CD4-positive, alpha-beta T cell (primary cell): Measurements from ENCODE around the gene IER2. TPM values are rescaled to one million over a fixed set of nuclear protein-coding genes. Genes with fewer than 3 reads are reported as not detected.

ENCODE experiments used
- ATAC-seq: fragments of 200-7000 bp; cut with Tn5 transposase; one replicate; pipeline ENCODE4 v1.10.0; 2022; ENCODE audit warnings: mild to moderate bottlenecking; ENCODE audit not compliant: poor library complexity
- CTCF ChIA-PET: fragments of 350-600 bp; sonication (Branson Sonifier 250); formaldehyde crosslinking; loops from one replicate; lab custom pipeline; 2021; ENCODE audit warnings: antibody characterized with exemption, inconsistent platforms; lab: Charles Lee
- POLR2A ChIA-PET: fragments of 350-600 bp; sonication (Branson Sonifier 250); formaldehyde crosslinking; loops from one replicate; lab custom pipeline; 2021; ENCODE audit warnings: antibody characterized with exemption, inconsistent platforms; lab: Charles Lee
- DNase-seq, 14 experiments: peaks; one replicate each; pipeline ENCODE4 v3.0.0-alpha.2; 2013 to 2020; ENCODE audit warnings: mixed read lengths in 2 of 14
- H3K27ac ChIP-seq, 2 donors: one replicate each; pipeline versions ENCODE4 v1.5.1 to v1.7.0; 2013; ENCODE audit warnings: low read length in 2 of 2, low read depth in 1 of 2, mild to moderate bottlenecking in 1 of 2
- H3K27me3 ChIP-seq, 2 experiments: 1 replicate in 1 of 2; 2 replicates in 1 of 2; pipeline versions ENCODE4 v1.6.1 to v1.7.0; 2013; ENCODE audit warnings: low read length in 2 of 2, control low read depth in 1 of 2, mild to moderate bottlenecking in 1 of 2, moderate library complexity in 1 of 2; ENCODE audit not compliant: insufficient read depth in 2 of 2, control insufficient read depth in 1 of 2
- H3K36me3 ChIP-seq: one replicate; pipeline ENCODE4 v1.6.1; 2013; ENCODE audit warnings: low read length, control low read depth; ENCODE audit not compliant: insufficient read depth
- H3K4me1 ChIP-seq: one replicate; pipeline ENCODE4 v1.6.1; 2013; ENCODE audit warnings: low read length, control low read depth; ENCODE audit not compliant: insufficient read depth
- H3K4me3 ChIP-seq: one replicate; pipeline ENCODE4 v1.5.1; 2013; ENCODE audit warnings: mild to moderate bottlenecking, low read length, moderate library complexity
- H3K9me3 ChIP-seq, 2 experiments: 1 replicate in 1 of 2; 2 replicates in 1 of 2; pipeline versions ENCODE4 v1.6.1 to v1.7.0; 2013; ENCODE audit warnings: low read length in 2 of 2, mild to moderate bottlenecking in 2 of 2, control low read depth in 1 of 2, moderate library complexity in 1 of 2; ENCODE audit not compliant: control insufficient read depth in 1 of 2, insufficient read depth in 1 of 2
- H3K27ac Mint-ChIP-seq: one replicate; pipeline ENCODE4 v1.8.0; 2020; ENCODE audit warnings: mixed read lengths
- H3K27me3 Mint-ChIP-seq: one replicate; pipeline ENCODE4 v1.8.0; 2021; ENCODE audit warnings: mixed read lengths
- H3K36me3 Mint-ChIP-seq: one replicate; pipeline ENCODE4 v1.8.0; 2021; ENCODE audit warnings: low read depth, mixed read lengths
- H3K4me1 Mint-ChIP-seq: one replicate; pipeline ENCODE4 v1.8.0; 2021; ENCODE audit warnings: low read depth, mixed read lengths
- H3K4me3 Mint-ChIP-seq: one replicate; pipeline ENCODE4 v1.8.0; 2020; ENCODE audit warnings: mild to moderate bottlenecking, mixed read lengths
- H3K9me3 Mint-ChIP-seq: one replicate; pipeline ENCODE4 v1.8.0; 2020; ENCODE audit warnings: mixed read lengths
- CTCF ChIP-seq: fragments of 200-600 bp; IDR thresholded peaks from one replicate; pipeline ENCODE4 v1.8.0; 2022; ENCODE audit warnings: antibody characterized with exemption, mild to moderate bottlenecking
- intact Hi-C, 2 experiments: fragments of 100-400 bp; cut with DNase I in 1 of 2; cut with micrococcal nuclease in 1 of 2; formaldehyde crosslinking; loops; one replicate each; pipeline versions ENCODE4 v1.15.1 to v1.9.0; 2023 to 2025; cut with DNase I, micrococcal nuclease
- total RNA-seq, 174 experiments: library from RNA in 2 of 174; stranded (reverse) in 2 of 174; gene quantifications; one replicate each; pipeline ENCODE4 v1.2.3 and lab custom pipeline; 2021 to 2026

IER2 gene
- total RNA-seq, 2 experiments from 2014 or later = 254 to 255 TPM

GRCh38 chr19:13160557-13160956 is 10.3 kb downstream of the IER2 start:
- no peak overlapping the region for H3K4me3 ChIP-seq
- Mint-ChIP-seq H3K27ac (peak overlapping the region; percentile 99), H3K4me3 (peak overlapping the region; percentile 7), H3K4me1 (peaks cover 71% of the 10 kb centered on the region), H3K9me3 (no peaks in the 10 kb centered on the region), H3K36me3 (peaks cover 10% of the 10 kb centered on the region), H3K27me3 (no peaks in the 10 kb centered on the region)
- no peaks in the 10 kb centered on the region for H3K9me3 ChIP-seq
- POLR2A ChIA-PET = interaction anchor here (1.3 to 12.1 kb wide), 2 partner anchors 6 to 24 kb away, joined by 4 to 487 read pairs; no protein-coding TSS in a partner anchor
- no peaks in the 10 kb centered on the region for H3K36me3 ChIP-seq
- intact Hi-C loops = no loop called here
- no peak overlapping the region for H3K27ac ChIP-seq
- CTCF ChIA-PET = interaction anchor here (1.7 kb wide), 1 partner anchor 35 kb away, joined by 10 read pairs; no protein-coding TSS in a partner anchor
- ATAC-seq (no peak), DNase-seq (peak in 2 of 14 experiments; percentile 36 to 41)
- TF ChIP-seq CTCF = no peak
- H3K4me1 ChIP-seq = peaks cover 96% of the 10 kb centered on the region
- H3K27me3 ChIP-seq = no peaks in the 10 kb centered on the region

- Histone ChIP-seq H3K27ac (peak overlapping the region; percentile 87 to 89), H3K4me3 (peak overlapping the region; percentile 60), H3K9me3 (no peaks in the 10 kb centered on the region), H3K36me3 (no peaks in the 10 kb centered on the region), H3K27me3 (no peaks in the 10 kb centered on the region), H3K4me1 (peaks cover 98% of the 10 kb centered on the region)
- DNase-seq (peak; percentile 50 to 93 (median 80)), ATAC-seq (peak; percentile 56)
- ChIA-PET CTCF (interaction anchor here (0.7 to 3.0 kb wide), 4 partner anchors 8 to 59 kb away, joined by 3 to 14 read pairs (median 6); partner anchors contain the start of genes IER2 and STX10), POLR2A (interaction anchor here (0.7 to 12.1 kb wide), 11 partner anchors 8 to 272 kb away, joined by 3 to 487 read pairs (median 4); partner anchors contain the start of genes GCDH, IER2, NACC1 and STX10)
- H3K27ac Mint-ChIP-seq = peak overlapping the region; percentile 99
- intact Hi-C loops = no loop called here
- H3K9me3 Mint-ChIP-seq = no peaks in the 10 kb centered on the region
- no peaks in the 10 kb centered on the region for H3K27me3 Mint-ChIP-seq
- no peak for TF ChIP-seq CTCF
- peaks cover 72% of the 10 kb centered on the region for H3K4me1 Mint-ChIP-seq
- H3K4me3 Mint-ChIP-seq = peak overlapping the region; percentile 86
- H3K36me3 Mint-ChIP-seq = peaks cover 4% of the 10 kb centered on the region
Measured at GRCh38 chr19:13162724-13163608, 12.8 kb downstream of the IER2 start.

- peaks cover 98% of the 10 kb centered on the region for H3K4me1 ChIP-seq
- CTCF ChIA-PET = interaction anchor here (0.6 to 3.0 kb wide), 6 partner anchors 8 to 1361 kb away, joined by 3 to 14 read pairs (median 4); partner anchors contain the start of genes IER2 and STX10
- H3K4me3 ChIP-seq = peak overlapping the region; percentile 60
- intact Hi-C loops = no loop called here
- Mint-ChIP-seq H3K36me3 (peaks cover 4% of the 10 kb centered on the region), H3K4me3 (peak overlapping the region; percentile 86), H3K9me3 (no peaks in the 10 kb centered on the region), H3K27ac (peak overlapping the region; percentile 99), H3K27me3 (no peaks in the 10 kb centered on the region), H3K4me1 (peaks cover 68% of the 10 kb centered on the region)
- ATAC-seq (peak; percentile 2), DNase-seq (peak in 8 of 14 experiments; percentile 15 to 69 (median 46))
- POLR2A ChIA-PET = interaction anchor here (0.6 to 12.1 kb wide), 13 partner anchors 9 to 1408 kb away, joined by 3 to 487 read pairs (median 4); partner anchors contain the start of genes GCDH, IER2, NACC1 and NDUFB7
- H3K36me3 ChIP-seq = no peaks in the 10 kb centered on the region
- H3K27me3 ChIP-seq = no peaks in the 10 kb centered on the region
- TF ChIP-seq CTCF = no peak
- peak overlapping the region; percentile 87 to 89 for H3K27ac ChIP-seq
- no peaks in the 10 kb centered on the region for H3K9me3 ChIP-seq
Measured at GRCh38 chr19:13163609-13164342, 13.6 kb downstream of the IER2 start.
